ELF-1 (cell line): ENCODE data around the gene TMEM204.
A peak's percentile ranks its signal among the peaks of the same experiment; 100 is the strongest.

Source experiments
- DNase-seq: peaks from one replicate; pipeline ENCODE4 v3.0.0-alpha.2; 2016; ENCODE audit warnings: low read depth, low spot score

The TMEM204 gene

GRCh38 chr16:1533443-1533951 is at the start of gene TMEM204:
TSS of gene TMEM204 (plus strand) at chr16:1533666. CDS start at chr16:1534276, 610 bp downstream.
- peak; percentile 91 for DNase-seq

GRCh38 chr16:1485847-1486496 is 47.5 kb upstream of the TMEM204 start:
- DNase-seq = no peak

- DNase-seq = no peak
These were observed 46.7 kb upstream of the TMEM204 start for GRCh38 chr16:1486551-1487390.

- DNase-seq = no peak
These were observed 45.9 kb upstream of the TMEM204 start for GRCh38 chr16:1487395-1488053.

GRCh38 chr16:1488054-1488601 is 45.3 kb upstream of the TMEM204 start:
- DNase-seq = no peak

DNA sequence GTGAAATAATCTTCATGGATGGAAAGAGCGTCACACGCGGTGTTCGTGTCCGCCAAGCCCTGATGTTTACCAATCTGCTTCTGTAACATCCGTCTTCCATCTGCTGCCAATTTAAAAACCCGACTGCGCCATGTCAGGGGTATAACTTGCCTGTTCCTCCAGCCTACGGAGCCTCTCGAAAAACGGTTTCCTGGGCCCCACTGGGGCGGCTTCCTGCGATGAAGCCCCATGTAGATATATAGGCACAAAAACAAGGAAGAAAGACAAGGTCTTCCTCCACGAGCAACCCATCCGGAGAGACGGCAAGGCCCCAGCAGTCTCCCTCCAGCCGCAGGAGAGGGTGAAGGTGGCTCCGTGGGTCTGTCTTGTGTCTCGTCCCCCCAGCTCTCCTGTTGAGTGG is 44.8 kb upstream of the TMEM204 start, which contains the start of gene PTX4:
PTX4 (minus strand) TSS at position 326 of the 400 bp plus-strand sequence; CDS start at position 291, 35 bp downstream.
- DNase-seq = no peak

GRCh38 chr16:1489077-1489476 is 44.4 kb upstream of the TMEM204 start:
- no peak for DNase-seq

DNA sequence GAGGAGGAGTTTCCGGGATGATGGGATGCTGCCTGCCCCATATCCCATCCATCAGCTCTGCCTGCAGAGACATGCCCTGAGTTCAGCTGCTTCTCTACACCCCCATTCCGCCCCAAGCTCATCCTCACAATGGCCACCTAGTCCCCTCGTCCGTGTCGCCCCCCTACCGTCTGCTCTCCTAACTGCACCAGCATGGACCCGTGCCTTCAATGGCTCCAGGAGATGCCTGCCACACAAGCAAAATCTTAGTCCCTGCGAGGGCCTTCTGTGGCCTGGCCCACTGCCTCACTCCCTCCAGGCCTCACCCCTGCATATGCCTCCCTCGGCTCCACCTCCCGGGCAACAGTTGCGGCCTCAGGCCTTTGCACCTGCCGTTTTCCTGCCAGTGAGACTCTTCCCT is 42.1 kb upstream of the TMEM204 start:
- peak; percentile 23 for DNase-seq

DNA sequence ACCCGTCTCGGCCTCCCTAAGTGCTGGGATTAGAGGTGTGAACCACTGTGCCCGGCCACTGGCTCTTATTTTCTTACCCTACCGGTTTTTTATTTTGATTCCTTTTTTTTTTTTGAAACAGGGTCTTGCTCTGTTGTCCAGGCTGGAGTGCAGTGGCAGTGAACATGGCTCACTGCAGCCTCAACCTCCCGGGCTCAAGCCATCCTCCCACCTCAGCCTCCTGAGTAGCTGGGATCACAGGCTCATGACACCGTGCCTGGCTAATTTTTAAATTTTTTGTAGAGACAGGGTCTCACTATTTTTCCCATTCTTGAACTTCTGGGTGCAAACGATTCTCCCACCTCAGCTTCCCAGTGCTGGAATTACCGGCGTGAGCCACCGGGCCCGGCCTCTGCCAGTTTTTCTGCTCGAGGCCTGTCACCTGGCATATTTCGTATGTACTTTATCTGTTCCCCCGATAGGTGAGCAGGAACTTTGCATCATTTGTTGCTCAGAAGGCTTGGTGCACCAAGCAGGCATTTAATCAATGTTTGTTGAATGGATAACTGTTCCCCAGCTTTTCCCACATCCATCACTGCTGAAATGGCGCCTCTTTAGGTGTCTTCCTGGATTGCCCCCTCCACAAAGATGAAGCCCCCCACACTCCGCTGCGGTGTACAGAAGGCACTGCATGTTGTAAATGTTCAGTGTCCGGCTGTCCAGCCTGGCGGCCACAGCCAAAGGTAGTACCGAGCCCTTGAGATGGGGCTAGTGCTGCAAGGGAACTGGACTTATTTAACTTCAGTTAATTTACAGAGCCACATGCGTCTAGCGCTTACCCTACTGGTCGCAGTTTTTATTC is 41.2 kb upstream of the TMEM204 start:
- no peak for DNase-seq

- peak; percentile 85 for DNase-seq
These were observed 40.3 kb upstream of the TMEM204 start, which contains the start of gene TELO2 for GRCh38 chr16:1492923-1493745. TSS of gene TELO2 (plus strand) at chr16:1493360. CDS start at chr16:1494282, 922 bp downstream.

- DNase-seq = peak; percentile 24
These were observed 39.7 kb upstream of the TMEM204 start for GRCh38 chr16:1493746-1494094.

GRCh38 chr16:1494129-1494640 is 39.3 kb upstream of the TMEM204 start:
- peak; percentile 70 for DNase-seq

DNA sequence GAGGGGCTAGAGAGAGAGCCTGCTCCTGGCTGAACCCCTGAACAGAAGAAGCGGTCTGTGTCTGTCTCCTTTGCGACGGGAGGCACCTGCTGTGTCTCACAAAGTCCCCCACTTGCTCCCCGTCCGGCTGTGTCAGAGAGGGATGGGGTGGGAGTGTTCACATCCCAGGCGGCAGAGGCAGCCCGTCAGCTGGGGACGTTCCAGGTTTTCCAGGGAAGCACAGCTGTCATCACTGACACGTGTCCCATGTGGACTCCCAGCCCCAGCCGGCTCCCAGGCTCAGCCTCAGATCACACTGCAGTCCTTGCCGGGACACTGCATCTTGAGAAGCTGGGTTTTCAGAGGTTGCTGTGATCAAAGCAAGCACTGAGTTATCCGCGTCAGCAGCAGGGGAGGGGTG is 38.8 kb upstream of the TMEM204 start:
- no peak for DNase-seq

DNA sequence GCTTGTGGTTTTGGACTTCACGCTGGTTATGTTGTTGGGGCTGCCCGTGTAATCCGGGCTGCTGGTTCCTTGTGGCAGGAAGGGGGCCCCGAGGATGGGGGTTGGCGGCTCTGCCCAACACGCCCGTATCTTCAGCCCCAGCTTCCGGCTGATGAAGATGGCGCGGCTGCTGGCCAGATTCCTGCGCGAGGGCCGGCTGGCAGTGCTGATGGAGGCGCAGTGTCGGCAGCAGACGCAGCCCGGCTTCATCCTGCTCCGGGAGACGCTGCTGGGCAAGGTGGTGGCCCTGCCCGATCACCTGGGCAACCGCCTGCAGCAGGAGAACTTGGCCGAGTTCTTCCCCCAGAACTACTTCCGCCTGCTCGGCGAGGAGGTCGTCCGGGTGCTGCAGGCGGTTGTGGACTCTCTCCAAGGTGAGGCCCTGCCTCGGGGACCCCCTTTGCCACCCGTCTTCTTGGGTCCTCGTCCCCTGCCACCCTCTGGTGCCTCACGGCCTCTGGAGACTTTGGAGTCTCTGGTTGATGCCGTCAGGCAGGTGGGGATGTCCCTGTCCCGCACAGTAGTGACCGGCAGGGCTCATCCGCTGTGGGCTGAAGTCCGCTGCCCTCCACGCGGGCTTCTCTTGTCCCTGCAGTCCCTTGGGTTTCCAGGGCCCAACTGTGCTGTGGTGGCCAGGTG is 38.1 kb upstream of the TMEM204 start:
- DNase-seq = no peak

DNA sequence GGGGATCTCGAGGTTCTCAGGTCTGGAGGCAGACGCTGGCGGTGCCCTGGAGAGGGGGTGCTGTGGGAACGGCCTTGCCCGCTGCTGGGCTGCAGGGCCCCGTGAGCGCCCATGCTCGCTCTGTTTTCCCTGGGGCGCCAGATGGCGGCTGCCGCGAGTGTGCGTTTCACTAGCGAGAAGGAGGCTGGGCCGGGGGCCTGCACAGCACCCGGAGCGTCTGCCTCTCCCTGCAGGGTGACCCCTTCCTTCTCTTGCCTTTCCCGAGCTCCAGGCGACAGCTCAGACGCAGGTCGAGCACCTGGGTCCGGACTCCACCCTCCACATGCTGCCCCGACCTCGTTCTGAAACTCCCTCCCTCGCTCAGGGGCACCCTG is 37.6 kb upstream of the TMEM204 start:
- no peak for DNase-seq

DNA sequence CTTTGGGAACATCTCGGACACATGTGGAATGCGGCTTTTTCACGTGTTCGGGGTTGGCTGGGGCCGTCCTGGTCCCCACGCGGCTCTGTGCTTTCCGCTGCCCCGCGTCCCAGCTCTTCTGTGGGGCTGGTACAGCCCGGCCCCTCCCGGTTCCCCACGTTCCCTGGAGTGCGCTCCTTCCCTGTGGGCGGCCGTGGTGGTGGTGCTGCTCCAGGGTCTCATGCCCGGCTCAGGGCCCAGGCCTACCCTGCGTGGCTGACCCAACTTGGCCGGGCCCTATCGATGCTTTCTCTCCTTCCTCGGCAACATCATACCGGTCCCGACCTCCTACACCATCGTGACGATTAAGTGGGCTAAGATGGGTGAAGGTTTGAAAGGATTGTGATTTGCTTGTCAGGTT is 37.0 kb upstream of the TMEM204 start:
- no peak for DNase-seq

- no peak for DNase-seq
These were observed 36.4 kb upstream of the TMEM204 start for GRCh38 chr16:1497014-1497598.

- no peak for DNase-seq
These were observed 34.4 kb upstream of the TMEM204 start for GRCh38 chr16:1498899-1499676.
